T-helper 1 cell (primary cell): ENCODE data around the gene WDR70.
"Not testable (repeated sequence)": the region's sequence is repeated elsewhere in the genome, so short reads cannot be mapped to it uniquely, and the experiment has no call there.

Experiments used
- DNase-seq, 5 donors: peaks; one replicate each; pipeline ENCODE4 v3.0.0-alpha.2; 2012 to 2020

Gene WDR70

GRCh38 chr5:37654566-37654965, 275.4 kb downstream of the WDR70 start:
- not testable (repeated sequence) for DNase-seq

DNA sequence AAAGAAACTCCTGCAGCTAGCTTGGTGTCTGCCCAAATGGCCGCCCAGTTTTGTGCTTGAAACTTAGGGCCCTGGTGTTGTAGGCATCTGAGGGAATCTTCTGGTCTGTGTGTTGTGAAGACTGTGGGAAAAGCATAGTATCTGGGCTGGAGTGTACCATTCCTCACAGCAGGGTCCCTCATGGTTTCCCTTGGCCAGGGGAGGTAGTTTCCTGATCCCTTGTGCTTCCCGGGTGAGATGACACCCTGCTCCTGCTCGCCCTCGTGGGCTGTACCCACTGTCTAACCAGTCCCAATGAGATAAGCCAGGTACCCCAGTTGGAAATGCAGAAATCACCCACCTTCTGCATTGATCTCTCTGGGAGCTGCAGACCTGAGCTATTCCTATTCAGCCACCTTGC, 277.9 kb downstream of the WDR70 start:
- no peak for DNase-seq

DNA sequence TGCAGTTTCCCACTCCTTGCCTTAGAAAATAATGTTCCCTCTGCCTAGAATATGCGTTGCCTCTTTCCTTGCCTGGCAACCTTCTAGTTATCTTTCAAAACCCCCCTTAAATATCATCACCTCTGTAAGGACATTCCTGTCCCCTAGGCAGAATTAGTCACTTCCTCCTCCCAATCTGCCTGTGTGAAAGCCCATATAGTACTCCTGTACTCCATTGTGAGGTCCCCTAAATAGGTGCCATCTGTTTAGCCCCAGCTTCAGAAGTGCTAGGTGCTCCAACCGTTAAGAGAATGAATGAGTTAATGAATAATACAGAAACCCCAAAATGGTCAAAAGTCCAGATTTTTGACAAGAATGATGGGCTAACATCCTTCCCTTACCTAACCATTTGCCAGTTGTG, 279.3 kb downstream of the WDR70 start:
- DNase-seq = no peak

- no peak for DNase-seq
Measured at GRCh38 chr5:37660319-37660718, 281.2 kb downstream of the WDR70 start.

GRCh38 chr5:37661227-37661920, 282.3 kb downstream of the WDR70 start:
- no peak for DNase-seq

GRCh38 chr5:37661951-37662350, 282.8 kb downstream of the WDR70 start:
- DNase-seq = no peak

DNA sequence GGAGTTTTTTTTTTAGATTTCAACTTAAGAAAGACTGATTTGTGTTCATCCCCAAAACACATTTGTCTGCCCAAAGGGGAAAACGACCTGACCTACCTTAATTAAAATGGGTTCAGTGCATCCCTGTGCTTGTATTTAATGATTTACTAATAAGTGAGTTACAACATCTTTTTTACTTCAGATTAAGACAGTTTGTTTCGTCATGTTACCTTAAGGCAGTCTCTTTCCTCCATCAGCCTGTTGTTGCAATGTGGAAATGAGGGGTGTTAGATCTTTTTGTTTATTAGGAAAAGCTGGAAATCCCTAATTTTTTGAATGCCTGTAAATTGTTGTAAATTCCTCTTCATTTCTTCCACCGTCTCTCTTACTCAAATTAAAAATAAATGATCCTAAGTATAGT, 283.2 kb downstream of the WDR70 start:
- no peak for DNase-seq

GRCh38 chr5:37662789-37663485, 283.8 kb downstream of the WDR70 start:
- DNase-seq = no peak

DNA sequence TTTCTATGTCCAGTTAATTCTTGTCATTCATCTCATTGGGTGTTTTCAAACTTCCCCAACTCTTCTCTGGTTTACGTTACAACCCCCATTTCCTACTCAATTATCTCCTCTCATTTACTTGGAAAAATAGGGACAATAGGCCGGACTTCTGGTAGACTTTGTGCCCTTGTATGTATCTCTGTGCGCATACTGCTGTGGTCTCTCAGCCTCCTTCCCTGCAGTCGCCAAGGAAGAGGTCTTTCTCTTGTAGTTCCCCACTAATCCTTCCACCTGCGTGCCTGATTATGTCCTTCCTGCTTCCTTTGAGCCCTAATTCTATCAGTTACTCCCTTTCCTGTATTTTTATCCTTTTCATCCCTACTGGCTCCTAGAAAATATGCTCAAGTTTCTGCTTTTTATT, 284.4 kb downstream of the WDR70 start:
- no peak for DNase-seq

GRCh38 chr5:37664551-37664950, 285.4 kb downstream of the WDR70 start:
- DNase-seq = no peak

GRCh38 chr5:37665272-37665671, 286.2 kb downstream of the WDR70 start:
- no peak for DNase-seq

DNA sequence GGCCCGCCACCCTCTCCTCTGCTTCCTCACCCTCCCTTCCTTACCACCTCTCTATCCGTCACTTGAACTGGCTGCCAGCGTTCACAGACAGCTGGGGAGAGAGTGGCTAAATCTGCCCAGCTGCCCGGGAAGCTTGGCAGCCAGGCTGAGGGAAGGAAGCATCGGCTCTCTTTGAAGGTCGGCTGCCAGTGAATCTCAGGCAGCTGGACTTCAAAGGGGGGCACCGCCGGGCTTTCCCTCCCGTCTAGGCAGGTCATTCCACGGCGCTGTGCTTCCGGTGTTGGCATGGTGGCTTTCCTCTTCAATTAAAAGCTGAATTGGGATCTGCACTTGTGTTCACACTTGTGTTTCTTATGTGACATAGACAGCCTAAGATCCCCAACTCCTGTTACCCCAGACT, 286.8 kb downstream of the WDR70 start:
- DNase-seq = no peak

DNA sequence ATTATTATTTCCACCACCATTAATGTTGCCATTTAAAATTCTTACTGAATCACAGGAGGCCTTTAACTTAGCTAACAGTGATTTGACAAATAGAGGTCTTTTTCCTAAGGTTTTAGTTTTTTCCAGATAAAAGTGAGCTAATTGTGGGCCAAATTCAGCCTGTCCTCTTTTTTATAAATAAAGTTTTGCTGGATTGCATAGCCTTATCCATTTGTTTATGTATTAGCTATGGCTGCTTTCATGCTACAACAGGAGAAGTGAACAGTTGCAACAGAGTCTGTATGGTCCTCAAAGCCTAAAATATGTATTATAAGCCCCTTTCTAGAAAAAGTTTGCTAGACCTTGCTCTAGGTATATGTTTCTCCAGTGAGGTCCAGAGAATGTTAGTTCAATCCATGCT, 288.3 kb downstream of the WDR70 start:
- no peak for DNase-seq

DNA sequence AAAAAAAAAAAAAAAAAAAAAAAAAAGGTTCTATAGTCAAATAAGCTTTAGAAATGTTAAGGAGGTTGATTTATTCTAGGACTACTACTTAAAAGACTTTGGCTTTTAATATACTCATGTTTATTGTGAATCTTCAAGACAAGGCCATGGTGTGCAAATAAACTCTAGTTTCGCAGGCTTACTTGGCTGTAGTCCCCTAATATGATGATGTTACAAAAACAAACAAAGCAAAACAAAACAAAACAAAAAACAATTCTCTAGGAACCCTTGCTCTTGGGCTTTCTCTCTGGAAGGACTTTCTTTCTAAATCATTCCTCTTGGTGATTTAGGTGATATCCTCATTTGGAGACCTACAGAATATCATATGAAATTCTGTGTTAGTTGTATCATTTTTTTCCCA, 288.7 kb downstream of the WDR70 start:
- no peak for DNase-seq

- DNase-seq = no peak
Measured at GRCh38 chr5:37668524-37669047, 289.5 kb downstream of the WDR70 start.

GRCh38 chr5:37672118-37672588, 293.0 kb downstream of the WDR70 start:
- DNase-seq = peak in 1 of 5 donors; percentile 40

DNA sequence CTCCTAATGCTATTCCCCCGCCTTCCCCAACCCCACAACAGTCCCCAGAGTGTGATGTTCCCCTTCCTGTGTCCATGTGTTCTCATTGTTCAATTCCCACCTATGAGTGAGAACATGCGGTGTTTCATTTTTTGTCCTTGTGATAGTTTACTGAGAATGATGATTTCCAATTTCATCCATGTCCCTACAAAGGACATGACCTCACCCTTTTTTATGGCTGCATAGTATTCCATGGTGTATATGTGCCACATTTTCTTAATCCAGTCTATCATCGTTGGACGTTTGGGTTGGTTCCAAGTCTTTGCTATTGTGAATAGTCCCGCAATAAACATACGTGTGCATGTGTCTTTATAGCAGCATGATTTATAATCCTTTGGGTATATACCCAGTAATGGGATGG, 295.2 kb downstream of the WDR70 start:
- not testable (repeated sequence) for DNase-seq

DNA sequence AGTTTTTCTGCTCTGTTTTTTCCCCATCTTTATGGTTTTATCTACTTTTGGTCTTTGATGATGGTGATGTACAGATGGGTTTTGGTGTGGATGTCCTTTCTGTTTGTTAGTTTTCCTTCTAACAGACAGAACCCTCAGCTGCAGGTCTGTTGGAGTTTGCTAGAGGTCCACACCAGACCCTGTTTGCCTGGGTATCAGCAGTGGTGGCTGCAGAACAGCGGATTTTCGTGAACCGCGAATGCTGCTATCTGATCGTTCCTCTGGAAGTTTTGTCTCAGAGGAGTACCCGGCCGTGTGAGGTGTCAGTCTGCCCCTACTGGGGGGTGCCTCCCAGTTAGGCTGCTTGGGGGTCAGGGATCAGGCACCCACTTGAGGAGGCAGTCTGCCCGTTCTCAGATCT, 300.2 kb downstream of the WDR70 start:
- not testable (repeated sequence) for DNase-seq

- DNase-seq = not testable (repeated sequence)
Measured at GRCh38 chr5:37679903-37680302, 300.8 kb downstream of the WDR70 start.

DNA sequence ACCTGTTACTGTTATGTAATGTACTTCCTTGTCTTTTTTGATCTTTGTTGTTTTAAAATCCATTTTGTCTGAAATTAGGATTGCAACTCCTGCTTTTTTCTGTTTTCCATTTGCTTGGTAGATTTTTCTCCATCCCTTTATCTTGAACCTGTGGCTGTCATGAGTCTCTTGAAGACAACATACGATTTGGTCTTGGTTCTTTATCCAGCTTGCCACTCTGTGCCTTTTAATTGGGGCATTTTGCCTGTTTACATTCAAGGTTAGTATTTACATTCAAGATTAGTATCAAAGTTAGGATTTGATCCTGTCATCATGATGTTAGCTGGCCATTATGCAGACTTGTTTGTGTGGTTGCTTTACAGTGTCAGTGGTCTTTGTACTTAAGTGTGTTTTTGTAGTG, 304.0 kb downstream of the WDR70 start:
- DNase-seq = no peak

DNA sequence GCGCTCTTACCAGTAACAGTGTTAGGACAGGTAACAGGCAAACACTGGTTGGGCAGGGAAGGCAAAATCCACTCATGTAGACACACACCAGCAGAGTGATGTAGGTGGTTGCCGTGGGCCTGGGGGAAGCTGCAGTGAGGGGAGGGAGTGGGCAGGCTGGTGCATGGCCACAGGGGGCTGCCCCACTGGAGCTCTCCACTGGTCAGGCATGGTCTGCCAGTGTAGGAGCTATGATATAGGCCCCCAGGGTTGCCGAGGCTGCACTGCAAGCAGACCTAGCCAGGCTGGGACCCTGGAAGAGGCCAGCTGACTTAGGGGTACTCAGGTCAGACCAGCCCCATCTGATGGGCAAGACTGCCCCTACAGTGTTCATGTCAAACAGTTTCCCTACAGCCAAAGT, 306.1 kb downstream of the WDR70 start:
- DNase-seq = no peak

- DNase-seq = no peak
Measured at GRCh38 chr5:37685816-37686215, 306.7 kb downstream of the WDR70 start.

DNA sequence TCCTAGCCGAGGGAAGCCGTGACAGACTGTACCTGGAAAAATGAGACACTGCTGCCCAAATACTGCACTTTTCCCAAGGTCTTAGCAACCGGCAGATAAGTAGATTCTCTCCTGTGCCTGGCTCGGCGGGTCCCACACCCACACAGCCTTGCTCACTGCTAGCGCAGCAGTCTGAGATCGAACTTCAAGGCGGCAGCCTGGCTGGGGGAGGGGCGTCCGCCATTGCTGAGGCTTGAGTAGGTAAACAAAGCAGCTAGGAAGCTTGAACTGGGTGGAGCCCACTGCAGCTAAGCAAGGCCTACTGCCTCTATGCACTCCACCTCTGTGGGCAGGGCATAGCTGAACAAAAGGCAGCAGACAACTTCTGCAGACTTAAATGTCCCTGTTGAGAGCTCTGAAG, 309.8 kb downstream of the WDR70 start:
- DNase-seq = not testable (repeated sequence)

DNA sequence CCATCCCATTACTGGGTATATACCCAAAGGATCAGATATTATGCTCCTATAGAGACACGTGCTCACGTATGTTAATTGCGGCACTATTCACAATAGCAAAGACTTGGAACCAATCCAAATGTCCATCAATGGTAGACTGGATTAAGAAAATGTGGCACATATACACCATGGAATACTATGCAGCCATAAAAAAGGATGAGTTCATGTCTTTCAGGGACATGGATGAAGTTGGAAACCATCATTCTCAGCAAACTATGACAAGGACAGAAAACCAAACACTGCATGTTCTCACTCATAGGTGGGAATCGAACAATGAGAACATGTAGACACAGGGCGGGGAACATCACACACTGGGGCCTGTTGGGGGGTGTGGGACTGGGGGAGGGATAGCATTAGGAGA, 315.2 kb downstream of the WDR70 start:
- not testable (repeated sequence) for DNase-seq
